Right ventricle myocardium superior (tissue), 1 donor: ENCODE data around the gene TMEM150B. TPM values are rescaled to one million over a fixed set of nuclear protein-coding genes. Genes with fewer than 3 reads are reported as not detected.

Experiments
- ATAC-seq: fragments of 200-7000 bp; cut with Tn5 transposase; one replicate; pipeline ENCODE4 v1.9.1; 2020; ENCODE audit warnings: mild to moderate bottlenecking; ENCODE audit not compliant: poor library complexity
- DNase-seq: peaks from one replicate; pipeline ENCODE4 v3.0.0-alpha.2; 2020
- intact Hi-C: fragments of 100-400 bp; cut with DNase I; formaldehyde crosslinking; loops from one replicate; pipeline ENCODE4 v1.11.2; 2022
- long read RNA-seq: library from polyadenylated mRNA; unstranded; transcript quantifications from one replicate; pipeline ENCODE4 v2.0.0, GENCODE V29; 2021
- total RNA-seq: library from RNA; stranded (reverse); fragmentation: NEBNext Ultra II Directional; extraction: Animal tissue kit (Norgen Biotek cat#: 25700); gene quantifications from one replicate; pipeline ENCODE4 v1.2.1, GENCODE V29; 2021
- donor health status: DM: no; HTN: yes; CAD: no; lungs with severe emphysema.

Gene TMEM150B, protein sequence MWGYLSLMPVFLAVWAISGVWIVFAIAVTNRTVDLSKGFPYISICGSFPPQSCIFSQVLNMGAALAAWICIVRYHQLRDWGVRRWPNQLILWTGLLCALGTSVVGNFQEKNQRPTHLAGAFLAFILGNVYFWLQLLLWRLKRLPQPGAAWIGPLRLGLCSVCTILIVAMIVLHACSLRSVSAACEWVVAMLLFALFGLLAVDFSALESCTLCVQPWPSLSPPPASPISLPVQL
- 1.7 TPM for total RNA-seq
- long read RNA-seq, result 0 reads

DNA sequence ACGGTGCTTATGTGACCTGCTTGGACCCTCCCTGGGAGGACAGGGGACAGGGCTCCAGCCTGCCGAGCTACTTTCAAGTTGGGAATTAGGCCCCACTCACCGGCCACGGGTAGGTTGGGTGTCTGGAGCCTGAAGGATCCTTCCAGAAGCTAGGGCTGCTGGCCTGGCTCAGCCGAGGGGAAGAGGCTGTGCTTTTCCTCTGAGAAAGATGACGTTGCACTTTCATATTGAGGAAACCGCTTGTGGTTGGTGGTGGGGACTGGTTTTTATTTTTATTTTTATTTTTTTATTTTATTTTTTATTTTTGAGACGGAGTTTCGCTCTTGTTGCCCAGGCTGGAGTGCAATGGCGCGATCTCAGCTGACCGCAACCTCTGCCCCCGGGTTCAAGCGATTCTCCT is at the start of gene TMEM150B:
TMEM150B (minus strand) TSS at position 170 of the 400 bp plus-strand sequence. CDS start 4,305 bp downstream, outside the sequence.
- no peak for ATAC-seq
- intact Hi-C loops, result no loop called here
- no peak for DNase-seq

DNA sequence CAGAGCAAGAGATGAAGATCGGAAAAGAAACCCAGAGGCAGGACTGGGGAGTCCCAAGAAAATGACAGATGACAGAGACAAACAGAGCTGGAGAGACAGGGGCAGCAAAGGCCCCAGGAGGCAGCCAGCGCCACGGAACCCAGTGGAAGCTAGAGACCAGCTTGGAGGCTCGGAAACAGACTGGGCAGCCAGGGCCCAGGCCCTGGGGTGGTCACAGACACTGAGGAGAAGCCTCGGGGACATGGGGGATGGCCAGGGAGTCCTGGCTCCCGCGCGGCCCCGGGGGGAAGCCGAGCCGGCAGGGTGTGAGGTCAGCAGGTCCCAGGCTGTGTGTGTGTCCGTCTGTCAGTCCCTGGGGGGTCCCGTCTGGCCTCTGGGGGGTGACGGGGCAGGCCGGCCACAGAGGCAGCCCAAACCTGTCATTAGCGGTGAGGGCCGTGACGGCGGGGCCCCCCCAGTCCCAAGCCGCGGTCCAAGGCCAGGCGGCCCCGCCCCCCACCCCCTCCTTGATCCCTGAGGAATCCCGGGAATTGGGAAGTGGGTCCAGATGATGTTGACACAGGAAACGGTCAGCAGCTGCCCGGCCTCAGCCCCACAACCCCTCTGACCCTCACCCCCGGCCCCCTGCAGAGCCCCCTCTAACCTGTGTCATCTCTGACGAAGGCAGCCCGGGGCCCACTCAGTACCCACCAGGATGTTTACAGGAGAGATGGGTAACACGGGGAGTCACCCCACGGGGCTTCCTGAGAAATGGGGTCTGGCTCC is 49.0 kb upstream of the TMEM150B start:
- no peak for ATAC-seq
- no peak for DNase-seq
- intact Hi-C loops, result no loop called here

DNA sequence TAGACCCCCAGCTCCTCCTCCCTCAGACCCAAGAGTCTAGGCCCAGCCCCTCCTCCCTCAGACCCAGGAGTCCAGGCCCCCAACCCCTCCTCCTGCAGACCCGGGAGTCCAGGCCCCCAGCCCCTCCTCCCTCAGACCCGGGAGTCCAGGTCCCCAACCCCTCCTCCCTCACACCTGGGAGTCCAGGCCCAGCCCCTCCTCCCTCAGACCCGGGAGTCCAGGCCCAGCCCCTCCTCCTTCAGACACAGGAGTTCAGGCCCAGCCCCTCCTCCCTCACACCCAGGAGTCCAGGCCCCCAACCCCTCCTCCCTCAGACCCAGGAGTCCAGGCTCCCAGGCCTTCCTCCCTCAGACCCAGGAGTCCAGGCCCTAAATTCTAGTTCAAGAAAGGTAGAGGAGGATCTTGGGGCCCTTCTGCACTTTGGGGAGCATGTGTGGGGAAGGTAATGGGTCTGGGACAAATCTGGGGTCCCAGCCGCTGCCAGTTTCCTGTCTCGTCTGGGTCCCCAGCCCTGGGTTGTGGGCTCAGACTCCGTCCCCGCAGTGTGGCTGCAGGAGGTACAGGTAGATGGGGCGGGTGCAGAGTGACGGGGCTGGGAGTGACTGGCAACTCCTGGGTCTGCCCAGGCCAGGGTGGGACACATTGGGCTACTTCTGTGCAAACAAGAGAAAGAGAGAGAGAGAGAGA is 48.3 kb upstream of the TMEM150B start:
- DNase-seq, result no peak
- ATAC-seq, result no peak
- intact Hi-C loops, result no loop called here

DNA sequence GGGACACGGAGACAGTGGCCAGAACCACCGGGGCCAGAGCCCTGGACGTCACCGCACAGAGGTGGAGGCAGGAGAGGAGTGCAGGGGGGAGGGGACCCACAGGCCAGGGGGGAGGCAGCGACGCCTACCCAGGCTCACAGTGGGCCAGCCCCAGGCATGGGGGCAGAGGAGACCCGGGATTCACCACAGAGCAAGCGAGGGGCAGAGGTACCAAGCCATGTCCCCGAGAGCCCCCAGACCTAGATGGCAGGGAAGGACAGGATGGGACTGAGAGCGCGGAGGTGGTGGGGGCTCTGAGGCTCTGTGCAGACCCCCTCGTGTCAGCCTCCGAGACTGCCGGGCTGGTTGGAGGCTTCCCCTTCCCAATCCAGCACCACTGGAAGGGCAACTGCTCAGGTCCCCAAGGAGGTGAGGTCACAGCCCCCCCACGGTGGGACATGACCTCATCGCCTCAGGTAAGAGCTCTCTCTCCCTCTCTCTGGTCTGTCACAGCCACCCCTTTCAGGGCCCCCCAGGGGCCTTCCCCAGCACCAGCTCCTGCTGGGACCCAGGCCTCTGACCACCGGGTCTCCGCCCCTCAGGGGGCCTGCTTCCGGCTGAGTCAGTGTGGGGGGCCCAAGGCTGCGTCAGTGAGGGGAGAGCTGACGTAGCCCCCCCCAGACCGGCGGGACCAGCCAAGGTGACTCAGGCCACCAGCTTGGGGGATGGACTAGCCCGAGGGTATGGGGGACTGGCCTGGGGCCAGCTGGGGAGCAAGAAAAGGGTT is 47.4 kb upstream of the TMEM150B start:
- DNase-seq (no peak), ATAC-seq (no peak)
- intact Hi-C loops, result no loop called here

DNA sequence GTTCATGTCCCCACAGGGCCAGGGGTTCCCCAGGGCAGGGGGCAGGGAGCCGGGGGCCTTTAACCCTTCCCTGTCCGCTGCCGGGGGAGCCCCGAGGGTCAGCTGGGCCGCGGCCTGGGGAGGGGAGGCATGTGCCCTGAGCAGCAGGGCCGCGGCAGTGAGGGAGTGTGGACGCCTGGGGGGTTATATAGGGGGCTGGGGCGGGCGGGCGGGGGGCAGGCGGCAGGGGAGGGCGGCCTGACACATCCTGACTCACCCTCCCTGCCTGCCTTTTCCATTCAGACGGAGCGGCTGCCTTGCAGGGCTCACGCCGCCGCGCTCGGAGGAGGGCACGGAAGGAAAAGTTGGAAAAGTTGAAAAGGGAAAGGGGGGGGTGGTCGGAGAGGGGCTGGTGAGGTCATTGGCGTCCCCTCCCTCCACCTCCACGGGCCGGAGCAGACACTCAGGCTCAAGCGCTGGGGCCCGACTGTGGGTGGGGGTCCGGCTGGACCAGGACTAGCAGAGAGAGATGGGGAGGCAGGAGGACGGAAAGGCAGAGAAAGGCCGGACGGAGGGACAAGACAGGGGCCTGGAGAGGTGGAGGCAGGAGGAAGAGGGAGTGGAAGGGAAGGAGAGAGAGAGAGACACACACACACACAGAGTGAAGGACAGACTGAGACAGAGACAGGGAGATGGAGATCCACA is 45.3 kb upstream of the TMEM150B start, which contains the start of gene IL11:
IL11 (minus strand) TSS at position 159 of the 684 bp plus-strand sequence; CDS start at position 6, 153 bp downstream.
- intact Hi-C loops, result no loop called here
- ATAC-seq, result no peak
- no peak for DNase-seq

DNA sequence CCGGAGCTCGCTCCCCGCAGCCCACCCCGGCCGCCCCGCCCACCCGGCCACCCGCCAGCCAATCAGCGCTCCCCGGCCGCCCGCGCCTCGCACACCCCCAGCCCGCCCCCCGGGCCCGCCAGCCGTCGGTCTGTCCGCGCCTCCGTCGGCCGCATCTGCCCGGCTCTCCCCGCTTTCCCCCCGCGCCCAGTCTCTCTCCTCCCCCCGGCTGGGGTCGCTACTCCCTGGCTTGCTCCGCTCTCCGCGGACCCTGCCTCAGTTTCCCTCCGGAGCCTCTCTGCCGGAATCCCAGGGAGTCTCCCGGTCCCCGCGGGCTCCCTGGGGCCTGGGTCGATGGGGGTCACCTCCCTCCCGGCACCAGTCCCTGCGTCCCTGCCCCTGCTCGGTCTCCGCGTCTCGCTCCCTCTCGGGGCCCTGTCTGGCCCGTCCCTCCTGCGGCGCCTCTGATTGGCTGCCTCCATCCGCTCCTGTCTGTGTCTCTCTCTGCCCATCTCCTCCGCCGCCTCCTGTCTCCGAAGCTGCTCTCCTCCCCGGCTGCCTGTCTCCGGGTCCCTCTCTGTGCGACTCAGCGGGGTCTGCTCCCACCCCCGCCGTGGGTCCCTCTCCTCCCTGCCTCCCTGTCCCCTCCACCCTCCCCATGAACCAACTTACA is 44.6 kb upstream of the TMEM150B start:
- ATAC-seq (no peak), DNase-seq (no peak)
- intact Hi-C loops, result no loop called here

DNA sequence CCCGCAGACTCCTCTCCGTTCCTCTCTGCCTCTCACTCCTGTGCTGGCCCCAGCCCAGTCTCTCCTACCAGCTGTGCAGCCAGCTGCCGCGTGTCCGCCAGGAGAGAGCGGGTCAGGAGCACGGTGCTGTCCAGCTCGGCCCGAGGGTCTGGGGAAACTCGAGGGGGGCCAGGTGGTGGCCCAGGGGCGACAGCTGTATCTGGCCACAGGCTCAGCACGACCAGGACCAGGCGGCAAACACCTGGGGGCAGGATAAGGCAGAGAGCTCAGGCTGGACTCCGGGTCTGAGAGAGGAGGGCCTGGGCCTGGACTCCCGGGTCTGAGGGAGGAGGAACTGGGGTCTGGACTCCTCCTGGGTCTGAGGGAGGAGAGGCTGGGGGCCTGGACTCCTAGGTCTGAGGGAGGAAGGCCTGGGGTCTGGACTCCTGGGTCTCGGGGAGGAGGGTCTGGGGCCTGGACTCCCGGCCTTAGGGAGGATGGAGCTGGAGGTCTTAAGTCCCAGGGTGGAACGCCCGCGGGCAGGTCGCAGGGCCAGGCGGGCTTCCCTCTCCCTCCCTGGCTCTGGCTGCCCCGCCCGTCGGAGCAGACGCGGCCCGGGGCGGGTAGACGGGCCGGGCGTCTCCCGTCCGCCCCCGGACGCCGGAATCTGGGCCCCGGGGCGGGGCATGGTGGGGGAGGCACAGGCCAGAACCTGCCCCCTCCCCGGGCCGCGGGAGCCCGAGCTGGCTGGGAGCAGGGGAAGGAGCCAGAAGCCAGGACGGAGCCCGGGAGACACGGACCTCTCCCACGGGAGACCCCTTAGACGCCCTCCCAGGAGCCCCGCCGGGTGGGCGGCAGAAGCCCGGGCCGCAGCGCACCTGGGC is 43.8 kb upstream of the TMEM150B start:
- ATAC-seq (peak; percentile 34), DNase-seq (no peak)

DNA sequence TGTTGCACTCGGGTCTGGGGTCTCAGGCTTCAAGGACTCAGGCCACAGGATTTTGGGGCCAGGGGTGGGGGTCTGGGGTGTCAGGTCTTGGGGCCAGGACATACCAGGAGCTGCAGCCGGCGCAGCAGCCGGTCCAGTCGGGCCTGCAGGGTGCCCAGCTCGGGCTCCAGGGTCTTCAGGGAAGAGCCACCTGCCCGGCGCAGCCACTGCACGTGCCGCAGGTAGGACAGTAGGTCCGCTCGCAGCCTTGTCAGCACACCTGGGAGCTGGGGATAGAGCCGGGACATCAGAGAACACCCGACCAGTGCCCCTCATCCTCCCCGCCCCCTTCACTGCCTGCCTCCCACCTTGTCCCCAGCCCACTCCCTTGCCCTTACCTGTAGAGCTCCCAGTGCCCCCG is 43.0 kb upstream of the TMEM150B start:
- intact Hi-C loops, result no loop called here
- no peak for ATAC-seq

More for the DNA sequence above, 43.8 kb upstream of the TMEM150B start:
- intact Hi-C loops, result no loop called here

DNA sequence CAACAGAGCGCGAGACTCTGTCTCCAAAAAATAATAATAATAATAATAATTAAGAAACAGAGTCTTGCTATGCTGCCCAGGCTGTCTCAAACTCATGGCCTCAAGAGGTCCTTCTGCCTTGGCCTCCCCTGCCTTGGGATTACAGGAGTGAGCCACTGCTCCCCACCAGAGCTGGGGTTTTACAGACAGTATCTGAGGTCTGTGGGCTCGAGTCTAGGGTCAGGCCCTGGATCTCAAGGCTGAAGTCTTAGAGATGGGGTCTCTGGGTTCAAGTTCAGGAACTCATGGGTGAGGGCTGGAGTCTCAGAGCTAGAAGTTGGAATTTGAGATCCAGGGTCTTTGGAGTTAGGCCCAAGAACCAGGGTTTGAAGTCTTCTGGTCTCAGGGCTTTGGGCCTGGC is 41.6 kb upstream of the TMEM150B start:
- intact Hi-C loops, result no loop called here
- DNase-seq (no peak), ATAC-seq (no peak)

More for the DNA sequence above, 43.0 kb upstream of the TMEM150B start:
- no peak for DNase-seq

DNA sequence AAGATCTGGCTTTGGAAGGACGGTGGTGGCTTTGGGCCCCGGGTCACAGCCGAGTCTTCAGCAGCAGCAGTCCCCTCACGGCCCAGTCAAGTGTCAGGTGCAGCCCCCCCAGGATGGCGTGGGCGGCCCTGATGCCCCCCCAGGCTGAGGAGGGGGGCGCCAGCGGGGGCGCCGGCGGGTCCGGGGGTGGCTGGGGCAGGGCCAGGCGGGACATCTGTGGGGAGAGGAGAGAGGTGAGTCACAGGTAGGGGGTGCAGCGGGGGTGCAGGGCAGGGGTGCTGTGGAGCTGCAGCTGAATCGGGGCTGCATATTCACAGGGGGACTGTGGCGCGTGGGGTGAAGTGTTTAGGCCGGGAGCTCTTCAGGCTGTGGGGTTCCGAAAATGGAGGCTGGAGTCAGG is 40.8 kb upstream of the TMEM150B start:
- ATAC-seq, result no peak
- intact Hi-C loops, result no loop called here
- no peak for DNase-seq

DNA sequence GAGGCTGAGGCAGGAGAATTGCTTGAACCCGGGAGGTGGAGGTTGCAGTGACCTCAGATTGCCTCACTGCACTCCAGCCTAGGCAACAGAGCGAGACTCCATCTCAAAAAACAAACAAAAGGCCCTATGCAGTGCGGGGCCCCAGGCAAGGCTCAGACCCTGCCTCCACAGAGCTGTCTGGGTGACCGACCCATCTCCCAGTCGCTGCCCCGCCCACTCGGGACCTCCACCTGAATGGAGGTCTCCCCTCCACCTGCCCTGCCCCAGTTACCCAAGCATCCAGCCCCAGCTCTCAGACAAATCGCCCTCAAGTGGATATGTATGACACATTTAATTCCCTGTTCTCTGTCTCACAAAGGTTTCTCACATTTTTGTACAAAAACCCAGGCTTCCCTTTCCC is 40.1 kb upstream of the TMEM150B start:
- no peak for DNase-seq
- ATAC-seq, result no peak
- intact Hi-C loops, result no loop called here

DNA sequence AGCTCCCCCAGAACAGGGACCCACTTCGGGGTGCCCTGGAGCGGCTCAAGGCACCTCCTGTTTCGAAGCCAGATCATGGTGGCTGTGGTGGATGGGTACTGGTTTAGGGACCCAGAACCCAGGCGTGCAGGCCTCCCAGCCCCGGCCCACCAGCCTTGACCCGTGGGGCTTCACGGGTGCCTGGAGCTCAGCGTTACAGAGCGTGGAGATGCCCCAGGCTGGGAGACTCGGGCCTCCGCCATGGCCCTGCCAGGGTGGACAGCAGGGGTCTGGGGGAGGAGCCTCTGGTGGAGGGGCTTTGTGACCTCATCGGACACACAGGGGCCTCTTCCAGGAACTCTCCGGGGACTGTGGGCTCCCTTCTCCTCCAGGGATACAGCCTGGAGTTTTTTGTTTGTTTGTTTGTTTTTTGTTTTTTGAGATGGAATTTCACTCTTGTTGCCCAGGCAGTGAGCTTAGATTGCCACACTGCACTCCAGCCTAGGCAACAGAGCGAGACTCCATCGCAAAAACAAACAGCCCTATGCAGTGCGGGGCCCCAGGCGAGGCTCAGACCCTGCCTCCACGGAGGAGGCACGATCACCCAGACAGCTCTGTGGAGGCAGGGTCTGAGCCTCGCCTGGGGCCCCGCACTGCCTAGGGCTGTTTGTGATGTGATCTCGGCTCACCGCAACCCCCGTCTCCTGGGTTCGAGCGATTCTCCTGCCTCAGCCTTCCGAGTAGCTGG is 38.0 kb upstream of the TMEM150B start, which contains the start of gene GARIN5B:
GARIN5B (minus strand) TSS at position 271 of the 727 bp plus-strand sequence; CDS start at position 77, 194 bp downstream.
- ATAC-seq (no peak), DNase-seq (no peak)
- intact Hi-C loops, result no loop called here

DNA sequence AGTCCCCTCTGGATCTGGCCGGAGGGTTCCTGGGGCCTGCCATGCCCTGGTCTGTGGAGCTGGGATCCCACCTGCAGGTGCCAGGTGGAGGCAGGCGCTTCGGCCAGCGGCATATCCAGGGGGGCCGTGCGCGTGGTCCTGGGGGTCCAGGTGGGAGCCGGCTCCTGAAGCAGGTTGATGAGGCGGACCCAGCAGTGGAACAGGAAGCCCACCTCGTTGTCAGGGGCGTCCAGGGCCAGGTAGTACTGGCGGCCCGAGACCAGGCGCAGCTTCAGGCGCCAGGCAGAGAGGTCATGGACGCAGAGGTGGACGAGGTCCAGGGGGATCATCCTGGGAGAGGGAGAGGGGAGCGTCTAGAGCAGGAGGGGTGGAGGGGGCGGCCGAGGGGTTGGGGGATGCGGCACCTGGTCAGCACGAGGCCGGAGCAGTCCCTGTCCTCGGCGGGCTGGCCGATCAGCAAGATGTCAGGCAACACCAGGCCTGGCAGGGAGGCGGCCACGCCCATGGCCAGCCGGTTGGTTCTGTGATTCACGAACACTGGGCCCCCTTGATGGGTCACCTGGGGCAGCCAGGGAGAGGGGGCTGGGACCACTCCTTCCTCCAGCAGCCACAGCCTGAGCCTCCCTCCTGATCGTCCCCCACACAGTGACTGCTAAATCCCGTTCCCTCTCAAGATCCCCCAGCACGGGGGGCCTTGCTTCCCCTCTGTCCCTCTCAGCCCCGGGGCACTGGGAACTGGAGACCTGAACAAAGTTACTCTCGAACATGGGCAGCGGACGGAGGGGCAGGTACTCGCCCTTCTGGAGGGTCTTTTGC is 37.2 kb upstream of the TMEM150B start:
- DNase-seq (no peak), ATAC-seq (no peak)
- intact Hi-C loops, result no loop called here

DNA sequence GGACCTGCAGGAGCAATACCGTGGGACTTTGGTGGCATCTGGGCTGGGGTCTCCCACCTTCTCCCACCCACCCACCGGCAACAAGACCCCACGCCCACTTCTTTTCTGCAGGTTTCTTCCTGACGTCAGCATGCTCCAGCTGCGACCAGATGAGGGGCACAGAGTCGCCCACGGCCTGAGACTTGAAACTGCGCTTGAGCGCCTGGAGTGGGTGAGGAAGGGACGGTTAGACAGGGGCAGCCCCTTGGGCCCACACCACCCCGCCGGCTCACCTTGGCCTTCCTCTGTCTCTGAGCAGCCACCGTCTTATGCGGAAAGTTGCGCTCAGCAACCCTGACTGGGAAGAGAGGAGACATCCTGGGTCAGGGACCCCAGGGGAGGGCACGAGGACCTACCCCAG is 35.8 kb upstream of the TMEM150B start:
- ATAC-seq, result no peak
- intact Hi-C loops, result no loop called here

More for the DNA sequence above, 35.8 kb upstream of the TMEM150B start:
- DNase-seq, result no peak
